HepG2 (cell line): ENCODE data around the gene MFAP4. TPM values are rescaled to one million over a fixed set of nuclear protein-coding genes. Genes with fewer than 3 reads are reported as not detected.

ENCODE experiments used
- ARID3A ChIP-seq: IDR thresholded peaks from 2 replicates; pipeline ENCODE4 v1.6.1; 2012; ENCODE audit warnings: low read depth, low read length, improper control_type of control experiment
- ATF3 ChIP-seq: sonication (generic); formaldehyde crosslinking; IDR thresholded peaks from 2 replicates; pipeline ENCODE4 v1.4.0; 2020; ENCODE audit warnings: missing genetic modification reagents
- ETS1 ChIP-seq: sonication (generic); formaldehyde crosslinking; IDR thresholded peaks from 2 replicates; pipeline ENCODE4 v1.4.0; 2020; ENCODE audit warnings: missing genetic modification reagents
- MBD4 ChIP-seq: IDR thresholded peaks from 2 replicates; pipeline ENCODE4 v1.6.1; 2012; ENCODE audit warnings: low read length, inconsistent platforms, borderline replicate concordance
- MLX ChIP-seq: IDR thresholded peaks from 2 replicates; pipeline ENCODE4 v1.6.1; 2016
- NCOA2 ChIP-seq: sonication (generic); formaldehyde crosslinking; IDR thresholded peaks from 2 replicates; pipeline ENCODE4 v1.8.0; 2022; ENCODE audit warnings: inconsistent platforms
- NFE2L2 ChIP-seq: fragments of 150-350 bp; IDR thresholded peaks from 2 replicates; pipeline ENCODE4 v1.6.1; 2014; ENCODE audit warnings: low read length
- PATZ1 ChIP-seq: sonication (generic); formaldehyde crosslinking; IDR thresholded peaks from 2 replicates; pipeline ENCODE4 v1.4.0; 2020; ENCODE audit warnings: missing genetic modification reagents
- SMARCC2 ChIP-seq: fragments of 450-650 bp; IDR thresholded peaks from 2 replicates; pipeline ENCODE4 v1.6.1; 2017; ENCODE audit warnings: antibody characterized with exemption, mild to moderate bottlenecking
- THAP8 ChIP-seq: sonication (generic); formaldehyde crosslinking; IDR thresholded peaks from 2 replicates; pipeline ENCODE4 v1.5.1; 2020; ENCODE audit warnings: missing genetic modification reagents, mild to moderate bottlenecking, borderline replicate concordance
- ZFP1 ChIP-seq: IDR thresholded peaks from 2 replicates; pipeline ENCODE4 v1.6.1; 2016
- ZNF331 ChIP-seq: sonication (generic); formaldehyde crosslinking; IDR thresholded peaks from 2 replicates; pipeline ENCODE4 v1.4.0; 2020; ENCODE audit warnings: missing genetic modification reagents
- ZNF367 ChIP-seq: sonication (generic); formaldehyde crosslinking; IDR thresholded peaks from 2 replicates; pipeline ENCODE4 v1.4.0; 2020; ENCODE audit warnings: missing genetic modification reagents, borderline replicate concordance
- ZNF496 ChIP-seq: sonication (generic); formaldehyde crosslinking; IDR thresholded peaks from 2 replicates; pipeline ENCODE4 v1.8.1; 2023; ENCODE audit warnings: mild to moderate bottlenecking, moderate library complexity, missing genetic modification reagents; ENCODE audit not compliant: insufficient replicate concordance
- ZNF569 ChIP-seq: sonication (generic); formaldehyde crosslinking; IDR thresholded peaks from 2 replicates; pipeline ENCODE4 v1.5.0; 2020; ENCODE audit warnings: mild to moderate bottlenecking, missing genetic modification reagents, moderate library complexity, borderline replicate concordance
- ZNF572 ChIP-seq: sonication (generic); formaldehyde crosslinking; IDR thresholded peaks from 2 replicates; pipeline ENCODE4 v1.5.1; 2020; ENCODE audit warnings: mild to moderate bottlenecking, missing genetic modification reagents
- ZNF619 ChIP-seq: sonication (generic); formaldehyde crosslinking; IDR thresholded peaks from 2 replicates; pipeline ENCODE4 v1.4.0; 2020; ENCODE audit warnings: mild to moderate bottlenecking, missing genetic modification reagents
- ZNF678 ChIP-seq: sonication (generic); formaldehyde crosslinking; IDR thresholded peaks from 2 replicates; pipeline ENCODE4 v1.4.0; 2020; ENCODE audit warnings: mild to moderate bottlenecking, missing genetic modification reagents
- ZNF724P ChIP-seq: sonication (generic); formaldehyde crosslinking; IDR thresholded peaks from 2 replicates; pipeline ENCODE4 v1.8.0; 2022; ENCODE audit warnings: missing genetic modification reagents, borderline replicate concordance
- ZNF768 ChIP-seq: sonication (generic); formaldehyde crosslinking; IDR thresholded peaks from 2 replicates; pipeline ENCODE4 v1.4.0; 2020; ENCODE audit warnings: missing genetic modification reagents
- ZNF800 ChIP-seq: sonication (generic); formaldehyde crosslinking; IDR thresholded peaks from 2 replicates; pipeline ENCODE4 v1.4.0; 2020; ENCODE audit warnings: missing genetic modification reagents
- polyA plus RNA-seq, 8 experiments: library from polyadenylated mRNA; depleted of rRNA in 3 of 8; stranded (reverse) in 7 of 8; unstranded in 1 of 8; fragments of >200 nt; fragmentation: Illumina TruSeq in 4 of 8; extraction: Trizol in 4 of 8; gene quantifications; 2 replicates each; pipeline versions ENCODE4 v1.2.1 to v1.2.3, GENCODE V29; 2011 to 2016; ENCODE audit warnings: low read depth in 4 of 8, missing spikeins in 1 of 8, mixed read lengths in 1 of 8; ENCODE audit not compliant: insufficient read depth in 1 of 8
- total RNA-seq, 5 experiments: library from RNA; depleted of rRNA; stranded (reverse); fragments of >200 nt; fragmentation: Illumina TruSeq; extraction: Trizol; gene quantifications; 2 replicates each; pipeline ENCODE4 v1.2.3, GENCODE V29; 2016; ENCODE audit warnings: low read depth in 1 of 5

MFAP4 gene
- total and polyA plus RNA-seq, 2 of the 13 experiments (the other 11 are each of a cell fraction or from before 2014, with no cell fraction given), result 0.08 TPM; not detected in 1

- TF ChIP-seq ARID3A (no peak), MBD4 (no peak), ZNF619 (CRISPR knock-in tag) (no peak), MLX (CRISPR knock-in tag) (no peak), ATF3 (CRISPR knock-in tag) (peak; percentile 79), ZNF569 (no peak), SMARCC2 (no peak), ZNF496 (no peak), ZNF724P (CRISPR knock-in tag) (no peak), NCOA2 (CRISPR knock-in tag) (no peak), ZFP1 (no peak), ZNF367 (no peak), ETS1 (CRISPR knock-in tag) (no peak), ZNF572 (CRISPR knock-in tag) (no peak), PATZ1 (peak; percentile 62), ZNF800 (CRISPR knock-in tag) (no peak), THAP8 (CRISPR knock-in tag) (no peak), ZNF331 (CRISPR knock-in tag) (no peak), ZNF678 (CRISPR knock-in tag) (no peak), ZNF768 (CRISPR knock-in tag) (0 out of 2 replicates have a peak, but pooled peaks have one; percentile 28), NFE2L2 (no peak)
Measured at GRCh38 chr17:19369107-19369778, 17.7 kb downstream of the MFAP4 start (continued).
